A673 (cell line): ENCODE measurements around the gene LPP.

ENCODE experiments used
- CTCF ChIP-seq: fragments of 300-800, 200-600 bp; sonication (generic); conservative IDR thresholded peaks from 2 replicates; pipeline ENCODE4 v1.5.1; 2017; ENCODE audit warnings: low read depth, mild to moderate bottlenecking, antibody characterized with exemption, low read length, moderate library complexity, mixed read lengths
- EZH2 ChIP-seq: fragments of 200-600 bp; sonication (generic); IDR thresholded peaks from 2 replicates; pipeline ENCODE4 v1.6.1; 2017; ENCODE audit warnings: borderline replicate concordance, low read depth, mild to moderate bottlenecking, mixed read lengths, antibody characterized with exemption, low read length; ENCODE audit not compliant: poor library complexity, severe bottlenecking

- TF ChIP-seq CTCF (no peak), EZH2 (no peak)
Observed at GRCh38 chr3:188701485-188701969, 547.6 kb downstream of the LPP start.
